ENCODE data around the gene MYLK.

MYLK gene

GRCh38 chr3:123795471-123796251, 88.5 kb downstream of the MYLK start:
- no peak for DNase-seq (ENCODE audit: low read depth in 2 of 2, low spot score in 1 of 2)

- DNase-seq (ENCODE audit: low read depth in 2 of 2, low spot score in 1 of 2), result no peak
These were observed 90.7 kb downstream of the MYLK start for GRCh38 chr3:123793425-123793824.

- DNase-seq (ENCODE audit: low read depth in 2 of 2, low spot score in 1 of 2), result no peak
These were observed 91.5 kb downstream of the MYLK start for GRCh38 chr3:123792473-123793201.

GRCh38 chr3:123791898-123792297, 92.2 kb downstream of the MYLK start:
- no peak for DNase-seq (ENCODE audit: low read depth in 2 of 2, low spot score in 1 of 2)

DNA sequence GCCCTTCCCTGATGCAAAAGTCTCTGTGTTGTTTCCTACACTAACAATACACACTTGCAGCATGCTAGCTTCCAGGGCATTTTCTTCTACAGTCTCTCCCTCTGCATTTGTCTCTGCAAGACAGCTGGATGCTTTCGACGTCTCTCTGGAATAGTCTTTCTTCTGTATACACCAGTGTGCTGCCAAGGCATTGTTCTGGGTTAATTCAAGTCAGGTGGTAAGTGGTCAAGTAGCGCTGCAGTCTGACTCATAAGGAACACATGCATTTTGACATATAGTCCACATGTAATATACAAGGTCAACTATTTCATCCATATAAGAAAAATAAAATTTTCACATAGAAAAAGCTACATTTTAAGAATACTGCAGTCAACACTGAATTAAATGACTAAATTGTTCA, 92.7 kb downstream of the MYLK start:
- DNase-seq (ENCODE audit: low read depth in 2 of 2, low spot score in 1 of 2), result no peak

GRCh38 chr3:123791073-123791370, 93.1 kb downstream of the MYLK start:
- no peak for DNase-seq (ENCODE audit: low read depth in 2 of 2, low spot score in 1 of 2)

DNA sequence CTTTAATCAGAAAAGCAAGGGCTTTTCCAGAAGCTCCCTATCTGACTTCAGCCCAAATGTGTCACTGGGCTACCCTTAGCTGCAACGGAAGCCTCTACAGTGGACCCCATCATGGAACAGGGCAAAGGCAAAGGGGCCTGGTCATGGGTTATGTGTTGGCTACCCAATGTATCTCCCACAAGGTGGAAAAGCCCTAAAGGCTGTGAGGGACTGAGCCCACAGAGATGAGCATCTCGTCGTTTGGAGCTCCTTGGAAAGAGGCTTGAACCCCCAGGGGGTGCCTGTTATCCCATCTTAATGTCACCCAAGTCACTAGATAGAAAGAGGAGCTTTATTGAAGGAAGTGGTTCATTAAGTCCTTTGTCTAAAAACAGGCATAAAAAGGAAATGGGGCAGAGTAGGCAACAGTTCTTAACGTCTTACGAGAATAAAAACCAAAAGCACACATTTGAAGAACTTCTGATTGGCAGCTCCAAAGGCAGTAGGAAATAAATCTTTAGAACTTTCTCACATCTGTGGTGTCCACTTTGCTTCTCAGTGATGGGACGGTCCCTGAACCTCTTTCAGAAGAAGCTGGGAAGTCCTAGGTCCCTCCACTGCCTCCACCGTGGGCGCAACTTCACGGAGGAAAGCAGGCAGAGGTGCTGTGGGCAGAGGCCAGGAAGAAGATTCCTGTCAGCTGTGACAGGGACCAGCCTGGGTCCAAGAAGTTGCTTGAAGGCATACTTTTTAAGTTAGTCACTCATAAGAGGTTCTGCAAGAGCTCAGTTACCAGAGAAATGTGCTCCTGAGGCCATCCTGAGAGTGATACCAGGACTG, 93.7 kb downstream of the MYLK start:
- no peak for DNase-seq (ENCODE audit: low read depth in 2 of 2, low spot score in 1 of 2)

DNA sequence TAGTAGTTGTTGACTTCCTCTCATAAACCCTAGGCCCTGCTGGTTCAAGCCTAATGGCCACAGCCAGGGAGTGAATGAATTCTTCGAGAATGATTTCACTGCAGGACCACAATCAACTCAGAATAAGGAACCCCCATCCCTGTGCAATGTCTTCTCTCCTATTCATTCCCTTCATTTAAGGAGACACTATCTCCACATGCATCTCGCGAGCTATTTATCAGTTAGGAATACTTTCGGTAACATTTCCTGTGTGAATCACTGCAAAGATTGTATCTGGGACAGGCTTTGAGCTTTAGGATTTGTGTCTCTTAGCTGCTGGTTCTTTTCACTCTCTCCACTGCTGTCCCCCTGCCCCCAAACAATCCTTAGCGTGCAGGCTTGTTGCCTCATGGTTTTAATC, 94.4 kb downstream of the MYLK start:
- no peak for DNase-seq (ENCODE audit: low read depth in 2 of 2, low spot score in 1 of 2)

DNA sequence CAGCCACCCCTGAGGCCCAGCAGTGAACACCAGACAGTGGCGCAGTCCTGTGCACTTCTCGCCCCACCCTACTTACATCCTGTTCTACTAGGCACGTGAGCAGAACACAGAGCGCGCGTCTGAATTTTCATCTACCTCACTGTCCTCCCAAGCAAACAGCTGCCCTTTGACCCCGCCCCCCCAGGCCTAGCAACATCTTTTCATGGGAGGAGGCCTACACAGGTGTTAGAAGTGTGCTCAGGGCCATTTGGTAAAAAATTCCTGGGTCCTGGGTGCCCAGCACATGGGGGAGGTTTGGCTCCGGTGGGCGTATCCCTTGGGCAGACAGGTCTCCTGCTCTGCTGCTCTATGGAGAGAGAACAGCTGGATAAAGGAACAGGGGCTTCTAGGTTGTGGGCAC, 95.0 kb downstream of the MYLK start:
- no peak for DNase-seq (ENCODE audit: low read depth in 2 of 2, low spot score in 1 of 2)

DNA sequence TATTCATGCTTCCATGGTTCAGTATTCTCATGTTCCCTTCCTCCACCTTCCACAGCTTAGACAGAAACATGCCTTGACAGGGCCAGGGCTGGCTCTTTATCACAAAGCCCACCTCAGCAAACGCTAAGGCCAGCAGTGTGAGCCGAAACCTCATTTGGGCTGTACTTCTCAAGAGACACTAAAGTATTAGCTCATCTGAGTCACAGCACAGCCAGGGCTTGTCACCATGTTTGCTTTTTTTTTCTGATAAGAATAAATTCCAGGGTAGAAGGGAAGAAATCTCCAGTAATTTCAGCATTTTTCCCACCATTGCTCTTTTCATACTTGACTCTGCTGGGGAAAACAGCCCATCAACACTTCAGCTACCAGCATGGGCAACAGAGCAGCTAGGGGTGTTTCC, 95.4 kb downstream of the MYLK start:
- DNase-seq (ENCODE audit: low read depth in 2 of 2, low spot score in 1 of 2), result no peak

- DNase-seq (ENCODE audit: low read depth in 2 of 2, low spot score in 1 of 2), result no peak
These were observed 97.0 kb downstream of the MYLK start for GRCh38 chr3:123787133-123787532.

- no peak for DNase-seq (ENCODE audit: low read depth in 2 of 2, low spot score in 1 of 2)
These were observed 98.5 kb downstream of the MYLK start for GRCh38 chr3:123785602-123786001.

DNA sequence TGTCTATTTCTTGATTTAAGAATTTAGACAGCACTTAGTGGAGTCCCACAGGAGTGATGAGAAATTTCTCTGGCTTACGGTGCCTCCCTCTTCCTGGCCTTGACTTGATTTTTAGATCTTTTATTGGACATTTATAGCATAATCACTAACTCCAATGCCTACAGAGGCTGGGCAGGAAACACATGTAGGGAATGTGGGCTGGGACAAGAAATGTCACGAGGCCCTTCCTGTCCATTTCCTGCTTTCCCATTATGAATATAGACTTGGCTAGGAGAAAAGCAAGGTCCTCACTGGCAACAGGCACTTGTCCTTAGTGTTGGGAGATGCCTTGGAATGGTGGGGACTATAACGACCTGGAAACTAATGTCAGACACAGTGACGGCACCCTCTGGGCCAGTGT, 100.3 kb downstream of the MYLK start:
- DNase-seq (ENCODE audit: low read depth in 2 of 2, low spot score in 1 of 2), result no peak

GRCh38 chr3:123783050-123783689, 101.0 kb downstream of the MYLK start:
- DNase-seq (ENCODE audit: low read depth in 2 of 2, low spot score in 1 of 2), result no peak

DNA sequence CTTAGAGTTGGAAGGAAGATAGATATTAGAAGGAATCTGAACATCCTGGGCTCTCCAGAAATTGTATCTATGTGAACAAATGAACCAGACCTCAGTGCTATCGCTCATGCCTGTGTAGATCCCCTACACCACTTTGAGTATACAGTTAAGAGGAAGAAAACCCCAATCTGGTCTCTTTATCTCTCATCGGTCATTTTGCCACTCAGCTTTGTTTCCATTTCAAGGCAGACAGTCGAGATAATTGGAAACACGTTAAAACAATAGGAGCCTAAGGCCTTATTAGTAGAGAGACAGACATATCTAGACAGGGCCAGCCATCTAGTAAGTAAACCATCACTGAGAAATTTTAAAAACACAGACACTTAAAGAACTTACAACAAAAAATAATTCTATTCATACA, 101.6 kb downstream of the MYLK start:
- DNase-seq (ENCODE audit: low read depth in 2 of 2, low spot score in 1 of 2), result no peak

DNA sequence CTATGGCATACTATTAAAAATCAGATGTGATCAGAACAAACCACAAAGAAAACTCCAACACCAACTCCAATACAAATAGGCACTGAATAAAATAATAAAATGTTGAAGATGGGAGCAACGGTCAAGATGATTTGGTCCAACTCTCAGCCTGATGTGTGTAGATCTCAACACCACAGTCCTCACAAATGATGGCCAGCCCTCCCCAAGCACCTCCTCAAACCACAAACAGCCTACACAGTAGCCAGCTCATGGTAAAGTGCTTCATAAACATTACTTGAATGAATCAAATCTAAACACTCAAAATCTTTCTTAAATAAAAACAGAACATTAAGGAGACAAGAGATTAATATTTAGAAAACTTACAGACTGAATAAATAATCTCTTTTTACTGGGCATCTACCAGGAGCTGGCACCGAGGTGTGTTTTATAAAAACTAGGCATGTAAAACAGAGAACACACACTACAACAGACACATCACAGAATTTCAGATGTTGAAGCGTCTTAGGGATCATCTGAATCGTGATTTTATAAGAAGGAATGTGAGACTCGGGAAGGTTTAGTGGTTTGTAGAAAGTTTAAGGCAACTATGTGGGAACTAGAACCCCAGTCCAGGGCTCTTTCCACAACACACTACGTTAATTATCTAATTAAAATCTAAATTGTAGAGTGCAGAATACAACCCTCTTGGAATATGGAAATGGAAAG, 102.4 kb downstream of the MYLK start:
- no peak for DNase-seq (ENCODE audit: low read depth in 2 of 2, low spot score in 1 of 2)

DNA sequence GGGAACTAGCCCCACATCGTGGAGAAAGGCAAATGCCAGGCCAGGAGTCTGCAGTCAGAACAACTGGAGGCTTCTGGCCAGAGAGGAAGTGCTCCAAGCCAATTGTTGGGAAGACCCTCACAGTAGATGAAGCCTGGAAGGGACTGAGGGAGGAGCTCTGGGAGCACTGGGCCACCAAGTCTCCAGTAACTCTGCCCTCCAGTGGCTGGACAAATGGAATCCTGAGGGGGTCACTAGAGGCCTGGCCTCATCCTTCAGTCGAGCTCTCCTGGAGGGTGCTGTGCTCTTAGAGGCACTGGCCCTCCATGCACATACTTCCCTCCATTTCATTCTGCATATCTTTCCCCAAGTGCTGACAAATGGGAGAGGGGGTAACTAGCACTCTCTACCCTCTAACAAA, 103.0 kb downstream of the MYLK start:
- no peak for DNase-seq (ENCODE audit: low read depth in 2 of 2, low spot score in 1 of 2)

DNA sequence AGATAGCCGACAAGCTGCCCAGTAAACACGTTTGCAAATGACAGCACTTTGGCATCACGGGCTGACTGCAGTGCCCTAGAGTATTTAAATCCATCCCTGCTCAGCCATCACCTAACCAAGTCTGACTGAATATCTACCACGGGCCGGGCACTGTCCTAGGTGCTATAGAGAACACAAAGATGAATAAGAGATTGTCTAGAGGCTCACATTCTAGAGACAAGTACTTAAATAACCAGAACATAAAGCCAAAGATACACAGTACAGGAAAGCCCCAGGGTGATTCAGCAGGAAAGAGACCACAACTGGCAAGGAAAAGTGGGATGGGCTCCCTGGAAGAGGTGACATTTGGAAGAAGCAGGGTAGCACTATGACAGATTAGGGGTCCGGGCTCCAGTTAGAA, 103.5 kb downstream of the MYLK start:
- DNase-seq (ENCODE audit: low read depth in 2 of 2, low spot score in 1 of 2), result no peak

DNA sequence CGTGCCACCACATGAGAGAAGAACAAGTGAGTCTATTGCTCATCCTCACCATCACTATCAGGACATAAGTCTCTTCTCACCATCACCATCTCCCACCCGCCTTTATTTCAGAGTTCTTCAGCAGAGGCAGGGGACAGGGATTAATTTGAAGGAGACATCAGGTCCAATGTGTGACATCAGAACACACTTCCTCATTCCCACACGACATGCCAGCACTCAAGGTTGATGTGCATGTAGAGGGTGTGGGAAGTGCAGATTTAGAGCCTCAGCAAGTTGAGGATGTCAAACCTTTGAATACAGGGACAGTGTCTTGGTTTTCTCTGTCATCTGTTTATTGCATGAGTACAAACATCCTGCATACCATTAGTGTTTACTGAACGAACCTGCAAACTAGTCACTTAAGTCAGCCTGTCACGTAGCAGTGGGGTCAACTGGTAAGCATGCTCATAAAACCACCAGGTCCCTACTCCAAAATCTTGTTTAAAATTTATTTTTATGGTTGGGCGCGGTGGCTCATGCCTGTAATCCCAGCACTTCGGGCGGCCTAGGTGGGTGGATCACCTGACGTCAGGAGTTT, 104.4 kb downstream of the MYLK start:
- no peak for DNase-seq (ENCODE audit: low read depth in 2 of 2, low spot score in 1 of 2)

DNA sequence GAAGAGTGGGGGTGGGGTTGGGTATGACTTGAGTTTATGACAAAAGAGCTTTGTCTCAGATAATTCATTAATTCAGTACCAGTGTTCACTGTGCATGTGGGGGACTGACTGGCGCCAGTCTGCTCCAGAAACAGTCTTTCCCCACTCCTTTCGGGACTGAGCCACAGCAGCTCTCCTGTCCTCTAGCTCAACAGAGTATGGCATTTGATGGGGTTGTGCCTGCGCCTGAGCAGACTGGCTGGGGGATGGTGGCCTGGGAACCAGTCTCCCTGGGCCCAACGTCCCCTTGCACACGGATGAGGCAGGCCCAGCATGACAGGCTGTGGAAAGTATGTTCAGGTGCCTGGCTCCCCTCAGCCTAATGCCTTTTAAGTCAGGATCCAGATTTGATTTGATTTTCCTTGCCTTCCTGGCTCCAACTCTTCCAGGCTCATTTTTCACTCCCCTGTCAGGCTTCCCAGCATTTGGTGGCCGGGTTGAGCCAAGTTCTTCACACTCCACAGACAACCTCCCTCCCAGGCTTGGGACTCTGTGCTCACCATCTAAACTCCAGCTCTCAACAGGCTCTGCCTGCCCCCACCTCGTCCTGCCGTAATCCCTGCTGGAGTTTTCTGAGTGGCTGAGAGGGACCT, 105.0 kb downstream of the MYLK start:
- DNase-seq (ENCODE audit: low read depth in 2 of 2, low spot score in 1 of 2), result no peak

All from stimulated activated CD8-positive, alpha-beta memory T cell treated with anti-CD3 and anti-CD28 coated beads, Interleukin-4, amount 100 ng/mL, for 1 hour (primary cell).